Activated T-cell treated with anti-CD3 and anti-CD28 coated beads, Interleukin-2, amount 50 U/mL, for 1 hour (primary cell): ENCODE measurements around the gene APOBEC4.
"Not testable (repeated sequence)": the region's sequence is repeated elsewhere in the genome, so short reads cannot be mapped to it uniquely, and the experiment has no call there.

Experiments used
- DNase-seq: peaks from one replicate; pipeline ENCODE4 v3.0.0-alpha.2; 2020

Gene APOBEC4

DNA sequence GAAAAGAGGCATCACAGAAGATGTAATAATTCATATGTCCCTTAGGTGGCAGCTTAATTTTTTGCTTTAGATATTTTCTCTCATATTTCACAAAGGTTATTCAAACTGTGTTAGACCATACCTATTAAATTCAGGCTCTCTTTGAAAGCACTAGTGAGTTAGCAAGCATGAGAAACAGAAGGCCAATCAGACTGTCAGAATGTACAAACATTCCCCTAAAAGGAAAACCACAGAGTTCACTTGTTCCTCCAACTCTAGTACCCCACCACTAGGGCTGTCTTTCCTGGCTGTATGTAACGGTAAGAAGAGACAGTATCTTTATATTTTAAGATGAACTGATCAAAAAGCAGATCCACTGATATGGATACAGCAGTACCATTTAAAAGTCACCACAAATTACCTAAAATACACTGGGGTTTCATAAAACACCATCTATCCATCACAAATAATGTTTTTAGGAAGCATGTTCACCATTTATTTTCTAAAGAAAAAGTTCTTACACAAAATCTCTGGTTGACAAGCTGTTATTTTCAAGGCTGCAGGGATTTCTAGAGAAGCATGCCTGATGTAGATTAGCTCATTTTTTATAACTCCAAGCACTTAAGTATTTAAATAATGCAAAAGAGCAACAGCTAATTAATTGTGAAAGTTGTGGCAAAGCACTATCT, 19.3 kb downstream of the APOBEC4 start:
- no peak for DNase-seq

DNA sequence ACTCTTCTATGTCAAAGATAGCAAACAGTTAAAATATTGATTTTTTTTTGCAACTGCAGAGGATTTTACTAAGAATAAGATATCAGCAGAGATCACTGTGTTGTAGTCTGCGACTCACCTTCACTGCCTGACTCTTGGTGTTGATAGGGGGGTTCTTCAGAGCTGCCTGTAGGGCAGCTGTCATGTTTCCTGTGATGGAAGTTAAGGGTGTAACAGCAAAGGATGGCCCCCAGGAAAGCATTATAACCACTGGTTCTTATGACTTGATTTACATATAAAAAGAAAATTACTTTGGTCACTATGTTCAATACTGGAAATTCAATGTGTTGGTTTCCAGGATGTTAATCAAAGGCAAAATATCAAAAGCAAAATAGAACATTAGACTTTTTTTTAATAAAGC, 20.2 kb downstream of the APOBEC4 start:
- no peak for DNase-seq

DNA sequence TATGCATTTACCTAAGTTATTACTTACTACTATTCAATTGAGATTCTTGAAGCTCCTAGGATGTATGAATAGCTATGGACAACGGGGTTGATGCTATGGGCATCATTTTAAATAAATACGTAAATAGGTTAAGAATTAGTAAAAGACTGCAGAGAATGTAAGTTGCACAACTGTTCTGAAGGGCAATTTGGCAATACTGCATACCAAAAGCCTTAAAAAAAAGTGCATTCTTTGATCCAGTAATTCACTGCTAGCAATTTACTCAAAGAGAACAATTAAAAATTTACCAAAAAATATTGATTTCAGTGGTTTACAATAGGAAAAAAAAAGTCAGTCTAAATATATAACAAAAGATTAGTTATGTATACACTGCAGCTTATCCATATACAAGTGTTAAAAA, 21.0 kb downstream of the APOBEC4 start:
- DNase-seq: no peak

DNA sequence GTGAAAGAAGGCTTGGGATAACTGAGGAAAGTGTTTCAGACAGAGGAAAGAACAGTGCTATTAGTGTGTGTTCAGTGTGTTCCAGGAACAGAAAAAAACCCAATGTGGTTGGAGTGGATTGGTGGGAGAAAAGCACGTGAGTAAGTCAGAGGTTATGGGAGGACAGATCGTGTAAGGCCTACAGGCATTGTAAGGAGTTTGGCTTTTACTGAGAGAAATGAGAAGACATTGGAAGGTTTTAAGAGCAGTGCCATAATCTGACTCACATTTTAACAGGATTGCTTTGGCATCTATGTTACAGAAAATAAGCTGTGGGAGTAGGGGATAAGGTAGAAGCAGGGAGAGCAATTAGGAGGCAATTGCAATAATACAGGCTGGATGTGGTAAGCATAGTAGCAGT, 22.4 kb downstream of the APOBEC4 start:
- no peak for DNase-seq

DNA sequence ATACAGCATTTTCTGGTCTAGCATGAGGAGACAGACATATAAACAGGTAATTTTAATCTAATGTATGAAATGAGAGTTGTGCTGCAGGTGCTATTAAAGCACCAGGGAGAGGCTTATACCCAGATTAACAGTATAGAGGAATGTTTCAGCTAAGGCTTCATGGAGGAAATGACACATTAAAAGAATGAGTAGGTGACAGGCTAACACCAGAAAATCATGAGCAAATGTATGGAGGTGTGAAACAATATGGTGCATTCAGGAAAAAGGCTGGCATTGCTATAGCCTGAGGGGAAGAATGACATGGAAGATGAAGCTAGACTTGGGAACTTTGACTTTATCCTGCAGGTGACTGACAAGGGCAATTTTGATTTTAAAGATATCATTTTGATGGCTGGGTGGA, 24.6 kb downstream of the APOBEC4 start:
- no peak for DNase-seq

DNA sequence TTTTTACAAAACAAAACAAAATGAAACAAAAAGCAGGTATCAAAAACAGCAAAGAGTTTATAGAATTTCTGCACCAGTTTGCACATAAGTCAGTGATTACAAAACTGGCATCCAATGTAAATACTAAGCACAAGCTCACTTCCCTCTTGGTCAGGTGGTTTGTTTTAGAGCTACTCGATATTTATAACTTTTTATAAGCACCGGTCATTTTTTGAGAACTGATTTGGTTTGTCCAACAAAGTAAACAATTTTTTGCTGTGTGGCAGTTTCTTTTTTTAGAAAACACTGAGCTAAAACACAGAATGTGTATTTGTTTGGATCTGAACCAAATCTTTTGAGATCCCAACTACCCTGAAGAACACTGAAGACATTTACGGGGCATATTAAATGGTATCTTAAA, 26.9 kb downstream of the APOBEC4 start:
- DNase-seq: not testable (repeated sequence)

DNA sequence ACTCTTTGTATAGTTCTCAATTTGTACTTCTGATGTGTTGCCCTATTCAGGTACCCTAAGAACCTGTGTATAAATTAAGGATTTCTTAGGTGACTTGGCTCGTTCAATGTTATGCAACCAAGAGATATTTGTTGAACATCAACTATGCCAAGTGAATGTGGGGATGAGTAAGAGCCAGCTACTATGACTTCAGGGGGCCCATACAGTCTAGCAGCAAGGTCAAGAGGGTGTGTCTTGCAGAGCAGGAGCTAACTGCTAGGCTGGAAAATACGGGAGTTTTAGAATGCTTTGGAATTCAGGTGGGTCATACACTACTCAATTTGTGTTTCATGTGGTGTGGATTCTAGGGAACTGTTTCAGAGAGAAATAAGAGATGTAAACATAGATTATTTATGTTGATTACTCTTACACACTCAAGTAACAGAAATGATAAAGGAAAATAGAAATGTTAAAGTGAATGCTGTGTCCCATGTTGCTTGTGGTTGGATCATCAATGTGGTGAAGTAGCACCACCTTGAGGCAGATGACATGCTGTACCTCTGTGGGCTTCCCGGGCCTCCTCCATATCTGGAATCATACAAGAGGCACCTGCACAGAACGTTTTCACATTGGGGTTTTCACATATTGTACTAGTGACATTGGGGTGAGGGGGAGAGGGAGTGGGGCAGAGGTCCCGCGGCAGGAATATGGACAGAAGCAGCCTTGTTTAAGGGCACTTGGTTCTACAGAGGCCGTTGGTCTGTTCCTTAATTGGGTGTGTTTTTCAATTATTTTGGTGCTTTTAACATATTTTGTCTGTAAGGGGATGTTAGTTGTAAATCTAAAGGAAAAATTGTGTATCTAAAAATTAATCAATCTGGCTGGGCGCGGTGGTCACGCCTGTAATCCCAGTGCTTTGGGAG, 30.0 kb downstream of the APOBEC4 start:
- DNase-seq: peak; percentile 37

DNA sequence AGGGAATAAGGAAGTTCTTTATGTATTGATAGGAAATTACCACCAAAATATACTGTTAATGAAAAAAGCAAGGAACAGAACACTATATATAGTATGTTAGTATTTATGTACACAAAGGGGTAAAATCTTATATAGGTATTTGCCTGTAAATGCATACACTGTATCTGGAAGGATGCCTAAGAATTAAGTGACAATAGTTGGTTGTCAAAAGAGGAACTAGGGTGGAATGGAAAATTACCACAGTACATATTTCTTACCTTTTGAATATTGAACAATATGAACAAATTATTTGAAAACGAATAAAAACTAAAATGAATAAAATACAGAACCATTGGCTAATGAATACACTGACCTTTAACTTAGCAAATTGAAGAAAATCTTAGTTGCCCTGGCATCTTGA, 31.1 kb downstream of the APOBEC4 start:
- no peak for DNase-seq

DNA sequence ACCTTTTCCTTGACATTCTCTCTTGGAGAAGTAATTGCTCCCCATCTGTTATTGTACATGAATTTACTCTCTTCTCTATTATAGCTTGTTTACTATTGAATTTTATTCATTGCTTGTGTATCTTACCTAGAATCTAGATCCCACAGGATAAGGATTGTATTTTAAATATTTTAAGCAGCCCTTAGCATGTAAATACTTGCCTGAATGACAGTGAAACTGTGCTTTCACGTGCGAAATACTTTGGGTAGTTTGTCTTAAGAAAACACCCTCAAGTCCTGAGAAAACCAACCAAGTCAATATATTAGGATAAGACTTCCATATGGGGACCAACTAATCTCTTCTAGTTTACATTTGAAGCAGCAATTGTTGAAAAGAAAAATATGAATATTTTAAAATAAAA, 32.8 kb downstream of the APOBEC4 start:
- DNase-seq: no peak

DNA sequence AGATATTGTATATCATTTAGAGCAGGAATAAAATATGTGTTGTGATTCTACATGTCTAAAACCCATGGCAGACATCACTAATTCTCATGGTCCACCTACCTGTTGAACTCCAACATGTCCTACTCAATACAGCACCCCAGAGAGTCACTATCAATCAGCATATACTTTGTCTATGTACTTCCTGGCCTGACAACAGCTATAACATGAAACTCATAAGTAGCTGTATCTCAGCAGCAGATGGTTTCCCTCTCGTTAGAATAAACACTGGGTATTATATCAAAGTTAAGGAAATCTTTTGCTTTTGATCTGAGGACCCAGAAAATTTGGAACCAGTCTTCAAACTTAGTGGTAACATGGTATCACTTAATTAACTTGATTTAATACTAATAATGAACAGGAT, 33.3 kb downstream of the APOBEC4 start:
- no peak for DNase-seq

DNA sequence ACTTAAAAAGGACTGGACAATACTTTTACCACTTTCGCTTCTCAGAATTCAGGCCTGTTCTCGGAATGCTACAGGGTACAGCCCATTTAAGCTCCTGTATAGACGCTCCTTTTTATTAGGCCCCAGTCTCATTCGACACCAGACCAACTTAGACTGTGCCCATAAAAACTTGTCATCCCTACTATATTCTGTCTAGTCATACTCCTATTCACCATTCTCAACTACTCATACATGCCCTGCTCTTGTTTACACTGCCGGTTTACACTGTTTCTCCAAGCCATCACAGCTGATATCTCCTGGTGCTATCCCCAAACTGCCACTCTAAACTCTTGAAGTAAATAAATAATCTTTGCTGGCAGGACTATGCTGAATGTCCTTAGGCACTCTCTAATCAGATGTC, 34.9 kb downstream of the APOBEC4 start:
- not testable (repeated sequence) for DNase-seq

DNA sequence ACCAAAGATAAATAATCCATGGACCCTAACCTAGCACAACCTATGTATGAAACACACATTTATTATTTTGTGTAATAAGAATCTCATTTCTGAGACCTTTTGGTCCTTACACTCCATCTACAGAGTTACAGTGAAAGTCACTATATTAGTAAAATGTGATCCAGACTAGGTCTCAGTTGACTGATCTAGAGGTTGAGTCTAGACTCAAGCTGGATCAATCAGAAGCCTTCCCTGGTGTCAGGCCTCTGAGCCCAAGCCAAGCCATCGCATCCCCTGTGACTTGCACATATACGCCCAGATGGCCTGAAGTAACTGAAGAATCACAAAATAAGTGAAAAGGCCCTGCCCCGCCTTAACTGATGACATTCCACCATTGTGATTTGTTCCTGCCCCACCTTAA, 40.1 kb downstream of the APOBEC4 start:
- not testable (repeated sequence) for DNase-seq

DNA sequence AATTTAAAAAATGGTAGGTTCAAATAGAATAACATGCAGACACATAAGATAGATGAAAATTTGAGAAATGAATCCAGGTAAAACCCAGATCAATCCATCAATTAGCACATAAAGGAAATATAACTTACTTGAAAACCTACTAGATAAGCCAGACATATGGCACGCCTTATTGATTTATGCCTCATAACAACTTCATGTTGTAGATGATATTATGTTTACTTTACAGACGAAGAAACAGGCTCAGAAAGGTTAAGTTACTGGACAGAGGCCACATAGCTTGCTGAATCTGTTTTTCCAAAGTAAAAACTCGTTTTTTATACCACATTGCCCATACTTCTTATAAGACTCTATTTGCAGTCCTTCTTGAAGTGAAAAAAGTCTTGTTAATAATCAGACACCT, 40.7 kb downstream of the APOBEC4 start:
- no peak for DNase-seq

DNA sequence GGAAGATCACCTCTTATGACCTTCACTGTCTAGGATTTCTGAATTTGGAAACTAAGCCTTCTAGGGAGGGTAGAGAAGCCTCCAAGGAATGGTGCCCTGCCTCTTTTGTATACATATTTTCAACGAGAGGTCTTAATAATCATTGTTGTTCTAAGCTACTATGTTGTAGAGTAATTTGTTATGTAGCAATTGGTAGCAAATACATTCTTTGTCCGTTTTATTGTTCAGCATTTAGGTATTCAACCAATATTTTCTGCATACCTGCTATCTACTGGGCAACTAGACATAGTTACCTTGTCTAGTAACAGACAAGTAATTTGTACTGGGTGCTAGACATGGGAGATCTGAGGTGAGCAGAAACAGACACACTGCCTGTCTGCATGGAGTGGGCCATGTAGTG, 42.1 kb downstream of the APOBEC4 start:
- no peak for DNase-seq

DNA sequence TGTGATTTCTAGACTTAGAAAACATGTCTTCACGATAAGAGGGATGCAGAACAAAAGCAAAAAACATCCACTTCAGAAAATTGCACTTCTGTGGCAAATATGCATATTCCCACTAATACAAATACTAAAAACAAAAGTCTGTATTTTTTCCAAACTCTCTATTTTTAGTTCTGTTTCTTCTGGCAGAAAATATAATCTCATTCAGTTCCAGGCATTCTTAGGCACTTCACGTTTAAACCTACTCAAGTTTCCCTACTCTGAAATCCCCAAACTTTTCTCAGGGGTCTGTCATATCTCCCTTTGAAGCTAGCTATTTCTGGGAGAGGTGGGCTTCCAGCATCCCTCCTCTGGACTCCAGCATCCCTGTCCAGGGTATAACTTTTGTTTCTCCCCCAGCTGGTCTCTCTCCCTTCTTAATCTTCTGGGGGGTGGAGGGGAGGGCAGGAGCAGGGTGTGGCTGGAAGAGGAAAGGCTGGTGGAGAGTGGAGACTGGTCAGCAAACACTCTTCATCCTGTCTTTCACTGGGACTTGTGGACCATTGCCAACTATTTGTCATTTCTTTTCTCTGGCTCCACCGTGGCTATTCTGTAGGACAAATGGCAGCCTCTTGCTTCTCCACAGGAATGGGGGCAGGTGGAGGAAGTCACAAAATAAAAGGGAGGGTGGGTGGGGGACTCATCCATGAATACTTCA, 43.2 kb downstream of the APOBEC4 start:
- DNase-seq: no peak

DNA sequence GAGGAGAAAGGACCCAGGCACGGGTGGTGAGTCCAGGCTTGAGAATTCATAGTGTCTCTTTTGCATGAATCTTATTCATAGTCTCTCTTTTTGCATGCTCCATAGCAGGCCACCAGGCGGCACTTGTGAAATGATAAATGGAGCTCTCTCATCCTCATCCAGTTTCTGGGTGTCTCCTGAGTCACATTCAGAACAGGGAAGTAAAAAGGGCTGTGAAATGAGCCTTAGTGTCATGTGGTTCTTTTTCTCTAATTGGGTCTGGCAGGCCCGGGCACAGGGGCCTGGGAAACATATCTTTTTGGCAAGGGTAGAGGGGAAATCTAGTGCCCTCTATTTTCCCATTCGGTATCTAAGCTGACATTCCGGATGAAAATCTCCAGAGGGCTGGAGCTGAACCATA, 43.8 kb downstream of the APOBEC4 start:
- DNase-seq: no peak

DNA sequence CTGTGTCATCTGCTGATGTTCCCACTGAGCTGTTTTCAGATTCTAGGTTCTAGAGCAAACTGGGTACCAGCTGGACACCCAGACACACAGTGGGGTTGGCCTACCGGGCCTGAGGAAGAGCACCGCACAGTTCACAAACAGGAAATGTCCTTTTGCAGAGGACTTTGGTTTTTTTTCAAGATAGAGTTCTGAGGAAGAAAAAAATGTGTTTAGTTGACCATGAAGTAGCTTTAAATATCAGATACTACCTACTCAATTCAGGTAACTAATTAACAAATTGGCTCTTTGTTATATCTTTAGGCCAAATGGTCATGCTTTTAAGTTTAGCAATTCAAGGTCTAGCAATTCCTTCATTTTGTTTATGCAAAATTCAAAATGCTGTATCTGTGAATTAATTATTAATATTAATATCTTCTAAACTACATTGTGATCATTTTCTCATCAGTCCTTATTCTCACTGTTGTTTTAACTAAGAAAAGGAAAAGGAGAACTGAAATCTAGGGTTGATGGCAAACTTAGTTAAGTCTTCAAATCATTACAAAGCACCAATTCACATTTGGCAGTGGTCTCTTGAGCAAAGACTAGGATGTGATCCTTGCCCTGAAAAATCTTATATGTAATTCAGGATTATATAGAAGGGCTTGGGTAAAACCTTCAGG, 45.7 kb downstream of the APOBEC4 start:
- no peak for DNase-seq

DNA sequence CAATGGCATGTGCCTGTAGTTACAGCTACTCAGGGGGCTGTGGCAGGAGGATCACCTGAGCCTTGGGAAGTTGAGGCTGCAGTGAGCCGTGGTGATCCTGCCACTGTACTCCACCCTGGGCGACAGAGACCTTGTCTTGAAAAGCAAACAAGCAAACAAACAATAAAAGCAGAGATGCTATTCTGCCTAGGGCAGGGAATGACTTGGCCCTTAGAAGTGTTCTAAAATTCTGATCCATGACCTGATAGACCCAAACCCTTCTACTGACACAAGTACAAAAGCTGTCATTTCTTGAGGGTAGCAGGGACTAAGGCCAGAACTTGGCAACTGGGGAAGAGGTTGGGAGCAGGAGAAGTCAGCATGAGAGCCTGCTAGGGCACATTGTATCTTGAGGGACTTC, 47.2 kb downstream of the APOBEC4 start:
- DNase-seq: no peak

DNA sequence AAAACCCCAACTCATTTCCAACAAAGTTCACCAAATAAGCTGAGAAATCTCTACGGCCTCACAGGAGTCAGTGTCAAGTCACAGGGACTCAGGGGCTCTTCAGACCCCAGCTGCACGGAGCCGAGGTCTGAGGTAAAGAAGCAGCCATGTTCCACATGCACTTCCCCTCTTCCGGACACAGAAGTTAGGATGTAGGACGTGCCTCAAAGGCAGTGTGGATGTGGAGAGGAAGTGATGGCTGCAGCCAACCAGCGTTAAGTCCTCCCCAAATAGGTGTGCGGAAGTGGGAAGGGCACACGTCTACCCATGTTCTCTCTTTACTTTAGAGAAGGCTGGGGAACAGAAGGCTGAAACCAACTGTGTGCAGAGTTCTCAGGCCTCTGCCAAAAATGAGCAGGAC, 48.3 kb downstream of the APOBEC4 start:
- DNase-seq: no peak

DNA sequence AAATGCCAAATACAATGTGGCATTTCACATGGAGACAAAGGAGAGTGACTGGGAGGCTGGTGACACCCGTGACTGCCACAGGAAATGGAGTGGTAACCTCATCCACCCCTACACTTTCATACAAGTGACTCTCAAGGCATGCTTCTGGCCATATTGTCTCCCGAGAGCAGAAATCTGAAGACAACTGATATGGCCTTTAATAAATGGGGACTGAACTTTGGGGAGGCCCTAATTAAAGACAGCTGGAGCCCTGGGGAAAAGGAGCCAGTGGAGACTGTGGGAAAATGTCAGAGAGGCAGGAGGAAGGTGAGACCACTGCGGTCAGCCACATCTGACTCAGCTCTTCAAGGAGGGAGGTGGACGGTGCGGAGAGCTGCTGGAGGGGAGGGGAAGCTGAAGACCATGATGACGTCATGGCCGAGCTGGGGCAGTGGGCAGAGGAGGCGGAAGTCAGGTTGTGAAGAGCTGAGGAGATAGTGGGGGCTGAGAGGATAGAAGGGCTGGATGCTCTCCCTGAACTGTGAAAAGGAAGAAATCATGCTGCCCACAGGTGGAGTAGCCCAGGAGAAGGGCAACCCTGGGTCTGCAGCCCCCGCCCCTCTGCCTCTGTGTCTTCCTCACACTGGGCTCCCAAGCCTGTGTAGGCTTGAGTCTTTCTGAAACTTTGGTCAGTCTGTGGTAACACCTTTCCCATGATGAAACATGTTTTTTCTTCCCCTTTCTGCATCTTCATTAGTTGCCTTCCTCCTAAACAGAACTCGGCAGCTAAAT, 48.9 kb downstream of the APOBEC4 start:
- no peak for DNase-seq

DNA sequence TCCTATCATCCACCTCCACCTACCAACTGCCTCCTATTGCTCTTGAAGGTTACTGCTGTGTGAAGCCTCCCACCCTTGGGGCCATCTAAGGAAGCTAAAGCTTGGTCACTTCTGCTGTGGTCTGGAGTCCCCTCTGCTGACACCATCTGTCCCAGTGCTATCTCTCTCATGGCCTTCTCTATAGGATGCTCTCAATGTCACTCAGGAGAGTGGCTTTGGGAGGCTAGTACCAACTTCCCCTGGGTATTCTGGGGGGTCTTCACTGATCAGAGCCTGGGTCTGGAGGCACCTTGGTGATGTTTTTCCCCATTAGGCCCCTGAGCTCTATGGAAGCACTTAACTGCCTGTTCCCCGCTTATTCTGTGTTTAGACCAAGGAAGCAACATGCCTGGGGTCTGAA, 50.6 kb downstream of the APOBEC4 start:
- no peak for DNase-seq

DNA sequence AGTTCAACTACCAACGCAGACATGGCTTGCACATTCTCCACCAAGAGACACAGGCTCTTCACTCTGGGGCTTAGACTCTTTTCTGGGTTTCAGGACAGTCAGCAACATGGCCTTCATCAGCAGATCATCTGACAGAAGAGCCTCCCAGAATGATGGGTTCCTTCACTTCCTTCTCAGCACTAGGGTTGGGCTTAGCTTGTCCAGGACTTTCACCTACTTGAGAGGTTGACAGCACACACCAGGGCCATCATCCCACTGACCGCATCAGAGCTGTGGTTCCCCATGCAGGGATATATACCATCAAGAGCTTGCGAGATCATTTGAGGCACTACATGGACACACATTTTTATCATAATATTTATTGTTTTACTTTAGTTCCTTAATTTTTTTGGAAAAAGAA, 52.5 kb downstream of the APOBEC4 start:
- no peak for DNase-seq

DNA sequence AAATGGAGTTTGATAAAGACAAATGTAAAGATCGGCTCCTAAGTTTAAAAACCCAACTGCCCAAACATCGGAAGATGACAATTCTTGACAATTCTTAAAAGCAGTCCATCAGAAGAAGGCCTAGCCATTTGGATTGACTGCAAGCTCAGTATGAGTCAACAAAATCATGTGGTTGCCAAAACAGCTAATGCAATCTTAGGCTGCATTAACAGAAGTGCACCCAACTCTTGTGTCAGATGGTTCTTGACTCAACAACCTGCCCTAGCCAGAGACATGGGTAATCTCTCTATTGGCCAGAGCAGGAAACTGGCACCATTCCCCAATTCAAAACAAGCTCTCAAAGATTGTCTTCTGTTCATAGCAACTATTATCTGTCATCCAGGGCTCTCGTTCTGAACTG, 53.0 kb downstream of the APOBEC4 start:
- DNase-seq: no peak
